Right atrium auricular region (tissue), 2 donors: ENCODE results near the gene KRTAP10-5. TPM values are rescaled to one million over a fixed set of nuclear protein-coding genes. Genes with fewer than 3 reads are reported as not detected.

ENCODE experiments used
- DNase-seq: peaks from one replicate; pipeline ENCODE4 v3.0.0-alpha.2; 2019; ENCODE audit warnings: low spot score
- H3K27ac ChIP-seq, 2 donors: fragments of 200-600 bp; sonication (generic); 1 replicate in 1 of 2; 2 replicates in 1 of 2; pipeline ENCODE4 v1.5.1; 2016 to 2019
- H3K27me3 ChIP-seq, 2 donors: fragments of 200-600 bp; sonication (generic); one replicate each; pipeline versions ENCODE4 v1.5.1 to v1.6.0; 2017 to 2019
- H3K36me3 ChIP-seq: fragments of 200-600 bp; sonication (generic); one replicate; pipeline ENCODE4 v1.5.1; 2016
- H3K4me1 ChIP-seq, 2 donors: fragments of 200-600 bp; sonication (generic); one replicate each; pipeline versions ENCODE4 v1.5.1 to v1.6.0; 2017 to 2019
- H3K4me3 ChIP-seq, 2 donors: fragments of 200-600 bp; sonication (generic); 1 replicate in 1 of 2; 2 replicates in 1 of 2; pipeline ENCODE4 v1.5.1; 2017 to 2019; ENCODE audit warnings: mild to moderate bottlenecking in 1 of 2, moderate library complexity in 1 of 2
- H3K9me3 ChIP-seq, 2 donors: fragments of 200-600 bp; sonication (generic); one replicate each; pipeline ENCODE4 v1.5.1; 2019
- total RNA-seq, 2 donors: library from RNA; depleted of rRNA; stranded (reverse); fragments of >200 nt; gene quantifications; one replicate each; pipeline ENCODE4 v1.1.0, GENCODE V29; 2016
- TF ChIP-seq, protein P1 (sequence below), 2 donors: fragments of 200-600 bp; sonication (generic); IDR thresholded peaks; one replicate each; pipeline ENCODE4 v1.5.1; 2019; ENCODE audit warnings: antibody characterized with exemption in 2 of 2

KRTAP10-5 gene
- total RNA-seq, 2 donors from 2014 or later: not detected

DNA sequence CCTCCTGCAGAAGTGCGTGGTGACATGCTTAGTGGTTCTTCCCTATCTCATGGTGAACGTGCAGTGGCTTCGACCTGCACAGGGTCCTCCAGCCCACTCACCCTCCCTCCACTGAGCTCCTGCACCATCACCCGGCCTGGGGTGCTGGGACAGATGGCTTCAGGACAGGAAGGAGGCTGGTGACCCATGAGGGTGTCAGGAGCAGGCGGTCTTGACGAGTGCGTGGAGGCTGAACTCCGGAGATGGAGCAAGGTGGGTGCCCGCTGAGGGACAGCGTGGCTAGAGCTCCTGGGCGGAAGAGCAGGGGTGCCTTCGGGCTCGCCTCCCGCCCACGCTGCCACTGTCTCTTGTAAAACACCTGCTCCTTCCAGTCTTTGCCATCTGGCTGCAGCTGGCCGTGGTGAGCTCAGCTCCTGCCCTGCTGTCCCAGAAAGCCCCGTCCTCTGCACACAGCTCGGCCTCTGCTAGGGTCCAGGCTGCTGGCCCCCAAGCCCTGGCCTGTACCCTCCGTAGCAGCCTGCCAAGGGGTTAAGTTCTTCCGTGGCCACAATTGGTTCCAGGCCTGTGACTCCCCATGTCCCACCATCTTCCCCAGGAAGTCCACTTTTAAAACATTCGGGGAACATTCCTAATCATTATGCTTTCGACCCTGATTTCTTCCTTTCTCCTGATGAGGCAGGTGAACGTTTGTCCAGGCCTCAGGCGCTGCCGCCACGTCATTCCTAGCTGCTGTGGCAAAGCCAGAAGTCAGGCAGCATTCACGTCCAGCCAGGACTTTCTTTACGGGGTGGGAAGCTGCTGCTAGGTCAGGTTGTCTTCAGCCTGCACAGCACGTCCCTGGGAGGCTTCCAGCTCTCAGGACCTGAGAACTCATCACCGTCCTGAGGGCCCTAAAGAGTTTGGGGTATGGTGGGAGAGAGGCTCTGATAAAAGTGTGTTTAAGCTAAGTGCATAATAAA is 48.5 kb downstream of the KRTAP10-5 start:
- Histone ChIP-seq H3K36me3 (no peaks in the 10 kb centered on the region), H3K27me3 (no peaks in the 10 kb centered on the region), H3K4me3 (no peak overlapping the region), H3K4me1 (no peaks in the 10 kb centered on the region), H3K9me3 (no peaks in the 10 kb centered on the region), H3K27ac (no peak overlapping the region)
- TF ChIP-seq, protein P1, sequence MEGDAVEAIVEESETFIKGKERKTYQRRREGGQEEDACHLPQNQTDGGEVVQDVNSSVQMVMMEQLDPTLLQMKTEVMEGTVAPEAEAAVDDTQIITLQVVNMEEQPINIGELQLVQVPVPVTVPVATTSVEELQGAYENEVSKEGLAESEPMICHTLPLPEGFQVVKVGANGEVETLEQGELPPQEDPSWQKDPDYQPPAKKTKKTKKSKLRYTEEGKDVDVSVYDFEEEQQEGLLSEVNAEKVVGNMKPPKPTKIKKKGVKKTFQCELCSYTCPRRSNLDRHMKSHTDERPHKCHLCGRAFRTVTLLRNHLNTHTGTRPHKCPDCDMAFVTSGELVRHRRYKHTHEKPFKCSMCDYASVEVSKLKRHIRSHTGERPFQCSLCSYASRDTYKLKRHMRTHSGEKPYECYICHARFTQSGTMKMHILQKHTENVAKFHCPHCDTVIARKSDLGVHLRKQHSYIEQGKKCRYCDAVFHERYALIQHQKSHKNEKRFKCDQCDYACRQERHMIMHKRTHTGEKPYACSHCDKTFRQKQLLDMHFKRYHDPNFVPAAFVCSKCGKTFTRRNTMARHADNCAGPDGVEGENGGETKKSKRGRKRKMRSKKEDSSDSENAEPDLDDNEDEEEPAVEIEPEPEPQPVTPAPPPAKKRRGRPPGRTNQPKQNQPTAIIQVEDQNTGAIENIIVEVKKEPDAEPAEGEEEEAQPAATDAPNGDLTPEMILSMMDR (IDR thresholded peaks at IDR 0.05): no peak
- DNase-seq: no peak

DNA sequence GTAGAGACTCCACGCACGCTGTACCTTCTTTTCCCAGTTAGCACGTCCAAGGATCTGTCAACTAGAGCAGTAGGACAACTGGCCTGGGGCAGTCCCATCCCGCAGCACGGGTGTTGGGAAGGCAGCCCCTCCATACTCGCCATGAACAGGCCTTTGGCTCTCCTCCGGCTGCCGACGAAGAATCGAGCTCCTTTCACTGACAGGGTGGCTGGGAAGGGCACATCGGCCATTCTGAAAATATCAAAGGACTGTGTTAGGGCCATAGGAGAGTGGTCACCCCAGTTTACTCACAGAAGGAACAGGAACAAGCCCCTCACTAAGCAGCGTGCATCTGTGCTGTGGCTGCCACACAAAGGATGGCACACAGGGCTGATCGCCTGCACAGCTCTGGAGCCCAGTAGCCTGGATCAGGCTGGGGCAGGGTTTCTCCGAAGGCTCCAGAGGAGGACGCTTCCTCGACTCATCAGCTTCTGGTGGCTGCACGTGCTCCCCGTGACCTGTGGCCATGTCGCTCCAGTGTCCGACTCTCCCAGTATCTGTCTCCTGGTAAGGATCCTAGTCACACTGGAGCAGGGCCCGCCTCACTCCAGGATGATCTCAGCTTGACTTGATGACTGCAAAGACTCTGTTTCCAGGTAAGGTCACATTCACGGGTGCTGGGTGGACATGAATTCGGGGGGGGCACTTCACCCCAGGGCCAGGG is 49.4 kb downstream of the KRTAP10-5 start:
- TF ChIP-seq, protein P1 (IDR thresholded peaks at IDR 0.05): no peak
- DNase-seq: no peak

DNA sequence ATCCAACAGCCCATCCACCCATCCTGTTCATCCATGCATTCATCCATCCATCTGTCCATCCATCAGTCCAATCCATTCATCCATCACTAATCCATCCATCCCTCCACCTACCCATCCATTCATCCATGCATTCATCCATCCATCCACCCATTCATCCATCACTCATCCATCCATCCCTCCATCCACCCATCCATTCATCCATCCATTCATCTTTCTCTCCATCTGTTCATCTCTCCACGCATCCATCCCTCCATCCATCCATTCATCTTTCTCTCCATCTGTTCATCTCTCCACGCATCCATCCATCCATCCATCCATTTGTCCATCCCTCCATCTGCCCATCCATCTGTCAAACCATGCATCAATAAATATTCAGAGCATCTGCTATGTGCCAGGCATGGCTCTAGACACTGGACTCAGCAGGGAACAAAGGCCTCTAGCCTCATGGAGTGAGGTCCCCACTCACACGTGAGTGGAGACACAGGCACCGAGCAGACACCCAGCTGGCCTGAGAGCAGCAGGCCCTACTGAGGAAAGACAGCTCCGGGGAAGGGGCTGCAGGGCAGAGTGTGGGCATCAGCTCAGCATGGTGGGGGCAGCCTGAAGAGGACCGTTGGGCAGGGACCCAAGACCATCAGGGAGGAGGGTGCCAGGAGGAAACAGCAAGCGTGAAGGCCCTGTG is 50.0 kb downstream of the KRTAP10-5 start:
- Histone ChIP-seq H3K9me3 (no peaks in the 10 kb centered on the region), H3K36me3 (no peaks in the 10 kb centered on the region)
- DNase-seq: no peak

More for the DNA sequence above, 49.4 kb downstream of the KRTAP10-5 start:
- no peak overlapping the region for H3K4me3 ChIP-seq
- H3K27me3 ChIP-seq: no peaks in the 10 kb centered on the region
- H3K4me1 ChIP-seq: no peaks in the 10 kb centered on the region
- no peak overlapping the region for H3K27ac ChIP-seq
- H3K36me3 ChIP-seq: no peaks in the 10 kb centered on the region
- H3K9me3 ChIP-seq: no peaks in the 10 kb centered on the region

DNA sequence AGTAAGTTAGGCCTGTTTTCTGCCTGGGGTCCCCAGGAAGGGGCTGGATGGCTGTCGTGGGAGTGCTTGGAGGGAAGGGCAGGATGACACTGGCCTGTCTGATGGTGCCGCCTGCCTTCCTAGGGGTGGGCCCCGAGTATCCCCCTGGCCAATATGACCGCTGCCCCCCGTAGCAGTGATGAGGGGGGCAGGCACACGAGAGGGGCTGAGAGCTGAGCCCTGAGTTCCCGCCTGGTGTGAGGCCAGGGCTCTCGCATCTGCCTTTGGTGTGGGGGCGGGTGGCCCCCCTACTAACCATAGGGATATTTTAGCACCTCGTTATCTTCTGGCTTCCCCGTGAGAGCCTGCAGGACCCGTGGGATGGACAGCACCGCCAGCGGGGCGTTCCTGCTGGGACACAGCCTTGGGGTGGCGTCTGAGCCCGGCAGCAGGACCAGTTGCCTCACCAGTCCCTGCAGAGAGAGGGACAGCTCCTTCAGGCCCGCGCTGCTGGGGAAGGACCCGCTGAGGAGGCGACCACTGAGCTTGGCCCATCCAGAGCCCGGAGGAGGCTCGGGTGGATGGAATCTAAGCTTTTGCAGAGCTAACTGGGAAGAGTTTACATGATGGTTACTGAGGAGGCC is 50.8 kb downstream of the KRTAP10-5 start:
- no peak for DNase-seq
- TF ChIP-seq, protein P1 (IDR thresholded peaks at IDR 0.05): no peak
- H3K36me3 ChIP-seq: no peaks in the 10 kb centered on the region
- H3K4me1 ChIP-seq: no peaks in the 10 kb centered on the region
- H3K27me3 ChIP-seq: no peaks in the 10 kb centered on the region
- H3K9me3 ChIP-seq: no peaks in the 10 kb centered on the region
- H3K4me3 ChIP-seq: no peak overlapping the region
- H3K27ac ChIP-seq: no peak overlapping the region

More for the DNA sequence above, 50.0 kb downstream of the KRTAP10-5 start:
- no peak overlapping the region for H3K4me3 ChIP-seq
- no peak overlapping the region for H3K27ac ChIP-seq
- TF ChIP-seq, protein P1 (IDR thresholded peaks at IDR 0.05): no peak
- no peaks in the 10 kb centered on the region for H3K4me1 ChIP-seq
- no peaks in the 10 kb centered on the region for H3K27me3 ChIP-seq

Other genes starting within 250 kb of the KRTAP10-5 start
- 10 to 100 TPM; 21.4 to 23.2 TPM for gene CFAP410, start 241.2 kb downstream of the KRTAP10-5 start, total RNA-seq
- gene TRPM2, start 227.0 kb downstream of the KRTAP10-5 start, total RNA-seq: under 1 TPM; 0.75 to 0.89 TPM
- gene LRRC3, start 125.1 kb downstream of the KRTAP10-5 start, total RNA-seq: 1 to 10 TPM; 1.1 to 1.7 TPM
- not detected for gene KRTAP10-1, start 40.4 kb downstream of the KRTAP10-5 start, total RNA-seq
- gene KRTAP10-2, start 29.1 kb downstream of the KRTAP10-5 start, total RNA-seq: not detected
- not detected for gene KRTAP10-3, start 21.8 kb downstream of the KRTAP10-5 start, total RNA-seq
- not detected for gene KRTAP10-4, start 6.9 kb downstream of the KRTAP10-5 start, total RNA-seq
- gene KRTAP10-6, start 11.9 kb upstream of the KRTAP10-5 start, total RNA-seq: not detected
- gene KRTAP10-7, start 20.0 kb upstream of the KRTAP10-5 start, total RNA-seq: not detected
- not detected for gene KRTAP10-8, start 31.5 kb upstream of the KRTAP10-5 start, total RNA-seq
- not detected for gene KRTAP10-9, start 46.5 kb upstream of the KRTAP10-5 start, total RNA-seq
- not detected for gene KRTAP10-10, start 56.8 kb upstream of the KRTAP10-5 start, total RNA-seq
- gene KRTAP10-11, start 65.8 kb upstream of the KRTAP10-5 start, total RNA-seq: not detected
- not detected for gene KRTAP12-4, start 74.1 kb upstream of the KRTAP10-5 start, total RNA-seq
- gene KRTAP12-3, start 77.3 kb upstream of the KRTAP10-5 start, total RNA-seq: not detected
- gene KRTAP12-2, start 86.3 kb upstream of the KRTAP10-5 start, total RNA-seq: not detected
- not detected for gene KRTAP12-1, start 101.6 kb upstream of the KRTAP10-5 start, total RNA-seq
- not detected for gene KRTAP10-12, start 116.6 kb upstream of the KRTAP10-5 start, total RNA-seq
- gene TSPEAR, start 131.0 kb upstream of the KRTAP10-5 start, total RNA-seq: not detected
- 10 to 100 TPM; 47.5 to 52.5 TPM for gene UBE2G2, start 221.2 kb upstream of the KRTAP10-5 start, total RNA-seq
- 10 to 100 TPM; 59.7 to 74.1 TPM for gene SUMO3, start 237.5 kb upstream of the KRTAP10-5 start, total RNA-seq